CD14-positive monocyte (primary cell): ENCODE results near the gene MB21D2. TPM values are rescaled to one million over a fixed set of nuclear protein-coding genes. Genes with fewer than 3 reads are reported as not detected.

Experiments used
- DNase-seq, 3 donors: peaks; one replicate each; pipeline ENCODE4 v3.0.0-alpha.2; 2011 to 2022
- H2AFZ ChIP-seq: 2 replicates; pipeline ENCODE4 v1.6.0; 2012; ENCODE audit warnings: mild to moderate bottlenecking, low read depth, low read length, inconsistent platforms; ENCODE audit not compliant: insufficient read depth, poor library complexity, severe bottlenecking
- H3K27ac ChIP-seq, 2 donors: 1 replicate in 1 of 2; 2 replicates in 1 of 2; pipeline ENCODE4 v1.5.1; 2012 to 2013; ENCODE audit warnings: low read length in 2 of 2, control low read depth in 1 of 2, inconsistent platforms in 1 of 2, low read depth in 1 of 2, mild to moderate bottlenecking in 1 of 2
- H3K27me3 ChIP-seq, 2 donors: one replicate each; pipeline versions ENCODE4 v1.6.0 to v1.6.1; 2011 to 2013; ENCODE audit warnings: low read length in 2 of 2; ENCODE audit not compliant: control insufficient read depth in 2 of 2, insufficient read depth in 2 of 2
- H3K36me3 ChIP-seq, 2 donors: replicated peaks in 1 of 2; 1 replicate in 1 of 2; 2 replicates in 1 of 2; pipeline versions ENCODE4 v1.5.1 to v1.6.1; 2012 to 2013; ENCODE audit warnings: low read length in 2 of 2, control low read depth in 1 of 2, inconsistent platforms in 1 of 2, mild to moderate bottlenecking in 1 of 2; ENCODE audit not compliant: insufficient read depth in 2 of 2, control insufficient read depth in 1 of 2
- H3K4me1 ChIP-seq, 2 donors: 1 replicate in 1 of 2; 2 replicates in 1 of 2; pipeline versions ENCODE4 v1.5.1 to v1.6.1; 2012 to 2013; ENCODE audit warnings: low read length in 2 of 2, control low read depth in 1 of 2, inconsistent platforms in 1 of 2, mild to moderate bottlenecking in 1 of 2, moderate library complexity in 1 of 2; ENCODE audit not compliant: insufficient read depth in 2 of 2, control insufficient read depth in 1 of 2
- H3K4me2 ChIP-seq: replicated peaks from 2 replicates; pipeline ENCODE3; 2012; ENCODE audit warnings: low read length, moderate library complexity, mild to moderate bottlenecking; ENCODE audit not compliant: poor library complexity, severe bottlenecking; ENCODE audit errors: extremely low read depth
- H3K4me3 ChIP-seq, 3 experiments: fragments of 200-600 bp in 1 of 3; sonication (generic) in 1 of 3; replicated peaks in 1 of 3; 1 replicate in 2 of 3; 2 replicates in 1 of 3; pipeline ENCODE4 v1.5.1; 2011 to 2013; ENCODE audit warnings: low read length in 3 of 3, mild to moderate bottlenecking in 3 of 3, control low read depth in 2 of 3, low read depth in 2 of 3, inconsistent platforms in 1 of 3, moderate library complexity in 1 of 3
- H3K79me2 ChIP-seq: 2 replicates; pipeline ENCODE4 v1.6.0; 2012; ENCODE audit warnings: mild to moderate bottlenecking, control low read depth, inconsistent platforms, low read length, moderate library complexity; ENCODE audit not compliant: insufficient read depth
- H3K9ac ChIP-seq: 2 replicates; pipeline ENCODE4 v1.6.0; 2017; ENCODE audit warnings: low read length, mild to moderate bottlenecking; ENCODE audit not compliant: insufficient read depth, poor library complexity, severe bottlenecking
- H3K9me3 ChIP-seq, 2 donors: replicated peaks in 1 of 2; 1 replicate in 1 of 2; 2 replicates in 1 of 2; pipeline versions ENCODE4 v1.5.1 to v1.6.1; 2012 to 2013; ENCODE audit warnings: low read length in 2 of 2, control low read depth in 1 of 2; ENCODE audit not compliant: control insufficient read depth in 1 of 2, insufficient read depth in 1 of 2
- H4K20me1 ChIP-seq: 2 replicates; pipeline ENCODE4 v1.6.0; 2012; ENCODE audit warnings: mild to moderate bottlenecking, low read length, control low read depth, moderate library complexity; ENCODE audit not compliant: insufficient read depth
- H3K27ac Mint-ChIP-seq, 7 donors: one replicate each; pipeline ENCODE4 v1.8.0; 2020; ENCODE audit warnings: mild to moderate bottlenecking in 7 of 7, mixed read lengths in 7 of 7, moderate library complexity in 6 of 7, inconsistent platforms in 2 of 7
- H3K27me3 Mint-ChIP-seq, 3 donors: one replicate each; pipeline ENCODE4 v1.8.0; 2021 to 2022; ENCODE audit warnings: low read depth in 3 of 3, mild to moderate bottlenecking in 3 of 3, mixed read lengths in 3 of 3, moderate library complexity in 3 of 3, inconsistent platforms in 1 of 3
- H3K36me3 Mint-ChIP-seq, 2 donors: one replicate each; pipeline ENCODE4 v1.8.0; 2020; ENCODE audit warnings: mixed read lengths in 2 of 2, inconsistent platforms in 1 of 2, mild to moderate bottlenecking in 1 of 2
- H3K4me1 Mint-ChIP-seq: one replicate; pipeline ENCODE4 v1.8.0; 2020; ENCODE audit warnings: mild to moderate bottlenecking, mixed read lengths
- H3K4me3 Mint-ChIP-seq, 2 donors: one replicate each; pipeline ENCODE4 v1.8.0; 2020; ENCODE audit warnings: mild to moderate bottlenecking in 2 of 2, mixed read lengths in 2 of 2, moderate library complexity in 1 of 2
- H3K9me3 Mint-ChIP-seq, 7 donors: one replicate each; pipeline ENCODE4 v1.8.0; 2020 to 2022; ENCODE audit warnings: mixed read lengths in 7 of 7, mild to moderate bottlenecking in 6 of 7, moderate library complexity in 6 of 7, inconsistent platforms in 2 of 7
- WGBS: methylation state at CpG from one replicate; pipeline ENCODE4 v1.1.5; 2013; ENCODE audit warnings: missing lambda C conversion rate; ENCODE audit not compliant: insufficient coverage; 5-methylcytosine and 5-hydroxymethylcytosine counted together
- intact Hi-C, 2 donors: fragments of 100-400 bp; cut with micrococcal nuclease; formaldehyde crosslinking; loops; one replicate each; pipeline versions ENCODE4 v1.15.0 to v1.15.1; 2023
- polyA plus RNA-seq, 3 donors: library from polyadenylated mRNA; depleted of rRNA in 1 of 3; unstranded in 2 of 3; stranded (reverse) in 1 of 3; fragments of 300-500 nt in 2 of 3; fragments of >200 nt in 1 of 3; fragmentation: Illumina TruSeq in 2 of 3; gene quantifications; 1 replicate in 2 of 3; 2 replicates in 1 of 3; pipeline ENCODE4 v1.2.3, GENCODE V29; 2012 to 2021
- TF ChIP-seq, protein P1 (sequence below): fragments of 200-600 bp; IDR thresholded peaks from one replicate; pipeline ENCODE4 v1.8.0; 2022; ENCODE audit warnings: antibody characterized with exemption, mild to moderate bottlenecking

MB21D2 gene
- polyA plus RNA-seq, 3 donors: 0.37 to 0.77 (median 0.59) TPM

- WGBS: 91% methylated on average over 5 of the region's 11 CpGs
- peaks cover 10 to 12% of the 10 kb centered on the region in 2 donors for H3K4me1 ChIP-seq
- DNase-seq: no peak
- TF ChIP-seq, protein P1, sequence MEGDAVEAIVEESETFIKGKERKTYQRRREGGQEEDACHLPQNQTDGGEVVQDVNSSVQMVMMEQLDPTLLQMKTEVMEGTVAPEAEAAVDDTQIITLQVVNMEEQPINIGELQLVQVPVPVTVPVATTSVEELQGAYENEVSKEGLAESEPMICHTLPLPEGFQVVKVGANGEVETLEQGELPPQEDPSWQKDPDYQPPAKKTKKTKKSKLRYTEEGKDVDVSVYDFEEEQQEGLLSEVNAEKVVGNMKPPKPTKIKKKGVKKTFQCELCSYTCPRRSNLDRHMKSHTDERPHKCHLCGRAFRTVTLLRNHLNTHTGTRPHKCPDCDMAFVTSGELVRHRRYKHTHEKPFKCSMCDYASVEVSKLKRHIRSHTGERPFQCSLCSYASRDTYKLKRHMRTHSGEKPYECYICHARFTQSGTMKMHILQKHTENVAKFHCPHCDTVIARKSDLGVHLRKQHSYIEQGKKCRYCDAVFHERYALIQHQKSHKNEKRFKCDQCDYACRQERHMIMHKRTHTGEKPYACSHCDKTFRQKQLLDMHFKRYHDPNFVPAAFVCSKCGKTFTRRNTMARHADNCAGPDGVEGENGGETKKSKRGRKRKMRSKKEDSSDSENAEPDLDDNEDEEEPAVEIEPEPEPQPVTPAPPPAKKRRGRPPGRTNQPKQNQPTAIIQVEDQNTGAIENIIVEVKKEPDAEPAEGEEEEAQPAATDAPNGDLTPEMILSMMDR: no peak
- peaks cover 7% of the 10 kb centered on the region for H3K4me1 Mint-ChIP-seq
- no peaks in the 10 kb centered on the region for H3K36me3 ChIP-seq
- H3K27me3 ChIP-seq: no peaks in the 10 kb centered on the region
- no peaks in the 10 kb centered on the region for H4K20me1 ChIP-seq
- H3K27ac ChIP-seq: no peak overlapping the region
- no peak overlapping the region for H3K27ac Mint-ChIP-seq
- H3K79me2 ChIP-seq: no peaks in the 10 kb centered on the region
- no peaks in the 10 kb centered on the region for H3K36me3 Mint-ChIP-seq
- intact Hi-C loops: no loop called here
- H3K9ac ChIP-seq: no peak overlapping the region
- no peak overlapping the region for H3K4me3 Mint-ChIP-seq
- H3K9me3 ChIP-seq: no peaks in the 10 kb centered on the region
- H3K27me3 Mint-ChIP-seq: peaks cover 0 to 5% (median 2%) of the 10 kb centered on the region in 3 donors
- H3K4me2 ChIP-seq: no peak overlapping the region
- H3K9me3 Mint-ChIP-seq: peaks cover 0 to 2% (median 0%) of the 10 kb centered on the region in 7 donors
- no peak overlapping the region for H3K4me3 ChIP-seq
- H2AFZ ChIP-seq: no peak overlapping the region
These were observed 69.1 kb downstream of the MB21D2 start for GRCh38 chr3:192848371-192849233.

DNA sequence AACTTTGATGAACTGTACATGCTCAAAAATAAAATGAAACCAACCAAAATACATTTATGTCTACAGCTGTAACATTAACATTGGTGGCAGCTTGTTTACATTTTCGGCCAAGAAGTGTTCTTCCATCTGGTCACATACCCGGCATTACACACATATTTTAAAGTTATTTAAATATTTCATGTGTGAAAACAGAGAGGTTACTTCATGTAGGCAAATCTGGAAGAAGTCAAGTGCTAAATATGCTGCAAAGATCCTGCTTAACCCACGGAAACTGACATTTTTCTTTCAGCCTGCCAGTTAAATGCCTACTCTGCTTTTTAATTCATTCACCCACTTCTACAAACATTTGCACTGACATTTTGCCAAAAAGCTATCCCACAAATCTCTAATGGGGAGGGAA is 69.7 kb downstream of the MB21D2 start:
- no peak for DNase-seq
- peaks cover 0 to 5% (median 2%) of the 10 kb centered on the region in 3 donors for H3K27me3 Mint-ChIP-seq
- Histone ChIP-seq H3K36me3 (no peaks in the 10 kb centered on the region), H2AFZ (no peak overlapping the region), H3K9me3 (no peaks in the 10 kb centered on the region), H3K27ac (no peak overlapping the region), H3K27me3 (no peaks in the 10 kb centered on the region), H3K4me1 (peaks cover 10 to 12% of the 10 kb centered on the region in 2 donors), H4K20me1 (no peaks in the 10 kb centered on the region), H3K4me3 (no peak overlapping the region), H3K4me2 (no peak overlapping the region), H3K9ac (no peak overlapping the region), H3K79me2 (no peaks in the 10 kb centered on the region)
- H3K4me1 Mint-ChIP-seq: peaks cover 7% of the 10 kb centered on the region
- no peak overlapping the region for H3K27ac Mint-ChIP-seq
- H3K36me3 Mint-ChIP-seq: no peaks in the 10 kb centered on the region
- TF ChIP-seq, protein P1: no peak
- intact Hi-C loops: no loop called here
- peaks cover 0 to 2% (median 0%) of the 10 kb centered on the region in 7 donors for H3K9me3 Mint-ChIP-seq
- WGBS: no CpG with 5 or more reads among the region's 3 CpGs
- H3K4me3 Mint-ChIP-seq: no peak overlapping the region
